ENCODE results near the gene MRPS26.
A peak's percentile ranks its signal among the peaks of the same experiment; 100 is the strongest.
"Not testable (repeated sequence)": the region's sequence is repeated elsewhere in the genome, so short reads cannot be mapped to it uniquely, and the experiment has no call there.

Gene MRPS26

DNA sequence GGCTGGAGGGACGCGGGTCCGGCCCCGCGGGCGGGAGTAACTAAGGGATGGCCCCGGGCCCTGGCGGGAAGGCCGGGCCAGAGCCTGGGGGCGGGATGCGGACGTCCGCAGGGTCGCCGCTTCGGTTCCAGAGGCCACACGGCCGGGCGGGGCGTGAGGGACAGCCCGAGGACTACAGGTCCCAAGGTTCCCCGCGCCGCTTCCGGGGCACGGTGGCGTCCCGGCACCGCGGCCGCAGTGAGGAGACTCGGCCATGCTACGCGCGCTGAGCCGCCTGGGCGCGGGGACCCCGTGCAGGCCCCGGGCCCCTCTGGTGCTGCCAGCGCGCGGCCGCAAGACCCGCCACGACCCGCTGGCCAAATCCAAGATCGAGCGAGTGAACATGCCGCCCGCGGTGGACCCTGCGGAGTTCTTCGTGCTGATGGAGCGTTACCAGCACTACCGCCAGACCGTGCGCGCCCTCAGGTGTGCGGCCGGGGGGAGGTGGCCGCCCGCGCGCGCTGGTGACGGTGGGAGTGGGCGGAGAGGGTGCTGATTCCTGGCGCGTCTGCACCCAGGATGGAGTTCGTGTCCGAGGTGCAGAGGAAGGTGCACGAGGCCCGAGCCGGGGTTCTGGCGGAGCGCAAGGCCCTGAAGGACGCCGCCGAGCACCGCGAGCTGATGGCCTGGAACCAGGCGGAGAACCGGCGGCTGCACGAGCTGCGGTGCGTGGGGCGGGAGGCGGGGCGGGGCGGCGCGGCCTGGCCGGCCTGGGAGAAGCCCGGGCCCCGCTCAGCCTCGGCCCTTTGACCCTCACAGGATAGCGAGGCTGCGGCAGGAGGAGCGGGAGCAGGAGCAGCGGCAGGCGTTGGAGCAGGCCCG lies at the start of gene MRPS26:
Gene MRPS26, plus strand, starts transcription at position 237 of the 861 bp plus-strand sequence. Its CDS starts 17 bp downstream, at position 254.
- peak; percentile 43 for DNase-seq (ENCODE audit: low read depth in 2 of 2)

DNA sequence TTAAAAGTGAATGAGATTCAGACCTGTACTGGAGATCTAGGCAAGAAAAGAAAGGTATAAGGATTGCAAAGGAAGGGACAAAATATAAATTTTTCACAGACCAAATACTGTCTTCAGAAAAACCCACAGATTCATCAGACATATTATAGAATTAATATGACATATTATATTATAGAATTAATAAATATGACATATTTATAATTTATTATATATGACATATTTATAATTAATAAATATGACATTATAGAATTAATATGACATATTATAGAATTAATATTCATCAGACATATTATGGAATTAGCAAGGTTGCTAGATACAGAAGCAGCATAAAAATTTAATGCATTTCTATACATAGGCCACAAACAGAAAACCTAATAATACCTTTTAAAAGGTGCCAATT lies 47.1 kb upstream of the MRPS26 start:
- DNase-seq (ENCODE audit: low read depth in 2 of 2) = no peak

DNA sequence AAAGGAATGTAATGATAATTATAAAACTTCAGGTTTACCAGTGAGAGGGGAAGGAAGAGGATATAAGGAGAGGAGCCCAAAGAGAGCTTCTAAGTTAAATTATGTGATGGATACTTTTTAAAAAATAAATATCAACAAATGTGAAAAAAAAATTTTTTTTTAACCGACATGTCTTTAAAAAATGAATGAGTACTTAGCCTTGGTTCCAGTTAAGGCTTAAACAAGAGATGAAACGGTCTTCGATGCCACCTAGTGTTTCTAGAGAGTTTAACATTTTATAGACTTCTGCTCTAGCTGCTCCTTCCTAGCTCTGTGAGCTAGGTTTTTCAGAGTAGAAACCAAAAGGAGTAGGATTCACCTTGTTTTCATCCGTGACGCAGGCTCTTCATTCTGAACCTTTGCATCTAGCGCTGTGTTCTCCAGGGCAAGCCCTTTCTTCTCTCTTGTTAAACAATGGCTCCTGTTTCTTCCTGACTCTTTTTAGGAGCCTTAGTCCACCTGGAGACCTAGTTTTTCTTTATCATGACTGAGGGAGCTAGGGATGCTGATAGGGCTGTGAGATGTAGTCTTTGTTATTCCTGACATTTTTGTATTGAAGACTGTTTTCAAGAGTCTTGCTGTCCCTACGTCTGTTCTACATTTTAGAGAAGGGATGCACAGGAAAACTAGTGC lies 44.9 kb upstream of the MRPS26 start:
- no peak for DNase-seq (ENCODE audit: low read depth in 2 of 2)

DNA sequence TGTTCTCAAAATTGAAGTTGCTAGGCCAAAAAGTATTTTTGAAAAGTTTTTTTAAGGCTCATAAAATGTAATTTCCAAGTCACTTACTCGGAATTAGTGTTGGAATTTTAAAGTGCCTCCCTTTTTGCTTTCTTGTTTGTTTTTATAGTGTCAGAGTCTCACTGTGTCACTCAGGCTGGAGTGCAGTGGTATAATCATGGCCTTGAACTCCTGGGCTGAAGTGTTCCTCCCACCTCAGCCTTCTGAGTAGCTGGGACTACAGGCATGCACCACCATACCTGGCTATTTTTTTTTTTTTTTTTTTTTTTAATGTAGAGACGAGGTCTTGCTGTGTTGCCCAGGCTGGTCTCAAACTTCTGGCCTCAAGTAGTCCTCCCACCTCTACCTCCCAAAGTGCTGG lies 42.4 kb upstream of the MRPS26 start:
- no peak for DNase-seq (ENCODE audit: low read depth in 2 of 2)

DNA sequence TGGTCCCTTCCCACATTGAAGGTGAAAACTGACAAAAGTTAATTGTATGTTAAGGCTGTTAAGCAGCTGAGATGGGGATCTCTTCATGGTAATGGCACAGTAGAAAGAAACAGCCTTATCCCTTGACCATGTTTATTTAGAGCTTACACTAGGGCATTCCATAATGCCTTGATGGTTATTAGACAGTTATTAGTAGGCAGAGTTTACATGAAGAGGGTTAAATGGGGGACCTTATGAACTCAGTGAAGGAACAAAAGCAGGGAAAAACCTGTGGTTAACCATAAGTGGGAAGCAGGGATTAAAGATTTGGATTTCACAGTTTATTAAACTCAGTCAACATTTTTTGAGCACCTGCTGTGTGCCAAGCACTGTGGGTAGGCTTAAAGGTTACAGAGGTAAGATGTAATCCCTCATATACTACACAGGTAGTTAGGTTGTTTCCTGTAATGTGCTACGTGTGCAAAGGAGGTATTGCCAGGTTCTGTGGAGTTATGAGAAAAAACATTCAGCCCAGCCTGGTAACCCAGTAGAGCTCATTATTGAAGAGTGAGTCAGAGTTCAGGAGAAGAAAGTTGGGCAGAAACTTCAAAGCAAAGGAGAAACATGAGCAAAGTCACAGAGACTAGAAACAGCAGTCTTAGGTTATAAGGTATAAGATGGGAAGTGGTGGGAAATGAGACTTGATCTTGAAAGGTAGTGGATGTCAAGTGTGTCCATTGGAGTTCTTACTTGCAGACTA lies 34.7 kb upstream of the MRPS26 start:
- DNase-seq (ENCODE audit: low read depth in 2 of 2) = no peak

DNA sequence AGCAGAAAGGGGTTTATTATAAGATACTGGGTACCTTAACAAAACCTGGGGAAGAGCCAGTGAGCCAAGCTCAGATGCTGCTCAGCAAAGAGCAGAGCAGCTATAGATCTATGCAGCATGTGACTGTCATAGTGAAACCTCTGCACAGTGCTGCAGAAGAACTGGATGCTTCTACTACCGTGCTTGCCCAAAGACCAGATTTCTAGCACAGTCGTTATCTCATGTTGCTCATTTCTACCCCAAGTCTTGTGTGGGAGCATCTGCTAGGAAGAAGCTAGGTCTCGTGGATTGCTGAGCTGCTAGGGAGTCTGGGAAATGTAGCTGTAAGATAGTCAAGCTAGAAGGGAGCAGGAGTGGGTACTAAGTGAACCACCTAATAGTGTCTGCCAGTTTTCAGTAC lies 34.1 kb upstream of the MRPS26 start:
- no peak for DNase-seq (ENCODE audit: low read depth in 2 of 2)

DNA sequence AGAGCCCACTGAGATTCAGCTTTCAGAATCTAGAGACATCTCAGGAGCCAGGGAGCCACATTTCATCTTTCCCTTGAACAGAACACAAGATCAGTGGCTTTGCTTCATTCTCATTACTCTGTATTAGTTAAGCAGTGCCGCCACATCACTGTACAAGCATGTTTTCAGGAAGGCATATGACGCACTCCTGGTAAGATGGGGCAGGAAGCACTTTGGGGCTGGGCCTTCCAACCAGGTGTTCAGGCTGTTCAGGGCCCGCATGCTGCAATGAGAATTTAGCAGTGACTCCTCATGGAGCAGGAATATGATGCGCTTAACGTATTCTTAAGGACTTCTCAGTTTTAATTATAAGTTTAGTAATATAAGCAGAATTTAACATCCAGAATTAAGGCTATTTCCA lies 32.1 kb upstream of the MRPS26 start:
- DNase-seq (ENCODE audit: low read depth in 2 of 2) = no peak

DNA sequence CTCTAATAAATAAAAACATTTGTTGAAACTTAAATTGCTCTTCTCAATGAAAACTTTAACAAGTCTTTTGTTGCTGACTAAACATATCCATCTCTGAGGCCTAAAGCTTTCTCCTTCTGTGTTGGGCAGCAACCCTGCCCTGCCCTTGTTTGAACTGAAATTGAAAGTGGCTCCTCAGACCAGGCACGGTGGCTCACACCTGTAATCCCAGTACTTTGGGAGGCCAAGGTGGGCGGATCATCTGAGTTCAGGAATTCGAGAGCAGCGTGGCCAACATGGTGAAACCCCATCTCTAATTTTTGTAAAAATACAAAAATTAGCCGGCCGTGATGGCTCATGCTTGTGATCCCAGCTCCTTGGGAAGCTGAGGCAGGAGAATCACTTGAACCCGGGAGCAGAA lies 31.7 kb upstream of the MRPS26 start:
- no peak for DNase-seq (ENCODE audit: low read depth in 2 of 2)

DNA sequence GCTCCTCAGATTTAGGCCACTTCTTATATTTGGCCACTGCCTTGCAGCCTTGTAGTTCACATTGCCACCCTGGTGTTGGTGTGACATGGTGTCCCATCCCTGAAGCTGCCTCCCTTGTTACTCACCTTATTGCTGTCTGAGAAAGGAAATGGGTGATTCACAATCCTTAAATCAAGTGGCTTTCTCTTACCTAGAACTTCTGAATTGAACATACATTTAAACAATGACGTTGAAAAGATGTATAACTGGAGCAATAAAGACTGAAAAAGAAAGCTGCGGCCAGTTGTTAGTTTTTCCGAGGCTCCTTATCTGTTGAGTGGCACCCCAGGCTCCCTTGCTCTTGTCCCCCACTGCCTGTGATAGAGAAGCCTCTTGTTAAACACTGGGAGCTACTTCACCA lies 31.2 kb upstream of the MRPS26 start:
- no peak for DNase-seq (ENCODE audit: low read depth in 2 of 2)

DNA sequence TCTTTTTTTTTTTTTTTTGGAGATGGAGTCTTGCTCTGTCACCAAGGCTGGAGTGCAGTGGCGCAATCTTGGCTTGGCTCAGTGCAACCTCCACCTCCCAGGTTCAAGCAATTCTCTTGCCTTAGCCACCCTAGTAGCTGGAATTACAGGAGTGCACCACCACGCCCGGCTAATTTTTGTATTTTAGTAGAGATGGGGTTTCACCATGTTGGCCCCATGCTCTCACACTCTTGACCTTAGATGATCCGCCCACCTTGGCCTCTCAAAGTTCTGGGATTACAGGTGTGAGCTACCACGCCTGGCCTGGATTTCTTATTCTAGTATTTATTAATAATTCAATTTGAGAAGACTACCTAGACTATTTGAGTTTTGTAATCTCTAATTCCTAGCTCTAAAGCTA lies 30.6 kb upstream of the MRPS26 start:
- not testable (repeated sequence) for DNase-seq (ENCODE audit: low read depth in 2 of 2)

DNA sequence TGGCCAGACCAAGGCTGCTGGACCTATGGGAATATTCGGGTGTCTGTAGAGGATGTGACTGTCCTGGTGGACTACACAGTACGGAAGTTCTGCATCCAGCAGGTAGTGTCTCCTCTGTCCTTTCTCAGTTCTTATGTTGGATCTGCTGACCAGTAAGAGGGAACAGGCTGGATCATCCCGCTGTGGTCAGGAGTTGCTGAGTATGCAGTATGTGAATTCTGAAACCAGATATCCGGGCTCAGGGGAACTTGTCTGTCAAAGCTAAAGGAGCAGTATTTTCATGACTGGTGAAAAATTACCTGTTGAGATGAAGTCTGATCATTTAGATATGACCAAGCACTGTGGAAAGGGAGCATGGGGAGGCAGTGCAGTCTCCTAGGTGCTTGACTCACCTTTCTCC lies 24.5 kb upstream of the MRPS26 start:
- no peak for DNase-seq (ENCODE audit: low read depth in 2 of 2)

DNA sequence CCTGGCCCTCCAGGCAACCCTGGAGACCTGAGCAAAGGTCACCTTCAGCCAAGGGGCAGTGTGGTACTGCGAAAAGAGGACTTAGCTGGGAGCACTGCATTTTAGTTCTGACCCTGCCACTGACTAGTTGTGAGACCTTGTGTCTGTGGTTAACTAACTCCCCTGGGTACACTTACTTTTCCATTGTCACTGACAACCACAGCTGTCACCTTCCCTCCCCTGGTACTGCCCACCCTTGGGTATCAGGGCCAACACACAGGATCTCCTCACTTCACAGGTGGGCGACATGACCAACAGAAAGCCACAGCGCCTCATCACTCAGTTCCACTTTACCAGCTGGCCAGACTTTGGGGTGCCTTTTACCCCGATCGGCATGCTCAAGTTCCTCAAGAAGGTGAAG lies 24.1 kb upstream of the MRPS26 start:
- no peak for DNase-seq (ENCODE audit: low read depth in 2 of 2)

DNA sequence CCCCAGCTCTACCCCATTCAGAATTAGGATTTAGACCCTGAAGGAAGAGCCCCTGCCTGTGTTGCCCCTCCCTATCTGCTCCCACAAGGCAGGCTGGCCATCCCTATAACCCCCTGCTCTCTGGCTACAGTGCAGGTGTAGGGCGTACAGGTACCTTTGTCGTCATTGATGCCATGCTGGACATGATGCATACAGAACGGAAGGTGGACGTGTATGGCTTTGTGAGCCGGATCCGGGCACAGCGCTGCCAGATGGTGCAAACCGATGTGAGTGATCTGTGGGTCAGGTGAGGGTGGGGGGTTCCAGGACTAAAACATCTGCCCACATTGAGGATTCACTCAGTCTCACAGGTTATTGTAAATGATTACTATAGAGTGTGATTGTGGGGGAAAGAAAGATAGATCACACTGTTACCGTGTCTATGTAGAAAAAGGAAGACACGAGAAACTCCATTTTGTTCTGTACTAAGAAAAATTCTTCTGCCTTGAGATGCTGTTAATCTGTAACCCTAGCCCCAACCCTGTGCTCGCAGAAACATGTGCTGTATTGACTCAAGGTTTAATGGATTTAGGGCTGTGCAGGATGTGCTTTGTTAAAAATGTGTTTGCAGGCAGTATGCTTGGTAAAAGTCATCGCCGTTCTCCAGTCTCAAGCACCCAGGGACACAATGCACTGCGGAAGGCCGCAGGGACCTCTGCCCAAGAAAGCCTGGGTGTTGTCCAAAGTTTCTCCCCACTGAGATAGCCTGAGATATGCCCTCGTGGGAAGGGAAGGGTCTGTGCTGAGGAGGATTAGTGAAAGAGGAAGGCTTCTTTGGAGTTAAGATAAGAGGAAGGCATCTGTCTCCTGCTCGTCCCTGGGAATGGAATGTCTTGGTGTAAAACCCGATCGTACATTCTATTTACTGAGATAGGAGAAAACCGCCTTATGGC lies 23.0 kb upstream of the MRPS26 start:
- not testable (repeated sequence) for DNase-seq (ENCODE audit: low read depth in 2 of 2)

DNA sequence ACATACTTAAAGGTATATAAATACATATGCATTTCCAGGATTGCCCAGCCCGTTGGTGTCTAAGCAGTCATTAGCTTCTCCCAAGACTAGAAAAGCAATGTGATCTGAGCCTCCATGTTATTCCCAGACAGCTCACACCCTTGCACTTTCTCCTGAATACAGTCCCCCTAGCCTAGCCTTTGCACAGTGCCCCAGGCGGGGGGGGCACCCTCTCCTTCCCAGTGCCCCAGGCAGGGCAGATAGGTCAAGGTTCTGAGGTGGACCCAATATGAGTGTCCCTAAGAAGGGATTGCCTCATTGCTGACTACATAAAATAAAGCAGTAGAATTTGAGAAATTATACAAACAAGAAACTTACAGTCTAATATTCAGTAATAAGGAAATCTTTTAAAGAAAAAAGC lies 17.9 kb upstream of the MRPS26 start:
- DNase-seq (ENCODE audit: low read depth in 2 of 2) = no peak

DNA sequence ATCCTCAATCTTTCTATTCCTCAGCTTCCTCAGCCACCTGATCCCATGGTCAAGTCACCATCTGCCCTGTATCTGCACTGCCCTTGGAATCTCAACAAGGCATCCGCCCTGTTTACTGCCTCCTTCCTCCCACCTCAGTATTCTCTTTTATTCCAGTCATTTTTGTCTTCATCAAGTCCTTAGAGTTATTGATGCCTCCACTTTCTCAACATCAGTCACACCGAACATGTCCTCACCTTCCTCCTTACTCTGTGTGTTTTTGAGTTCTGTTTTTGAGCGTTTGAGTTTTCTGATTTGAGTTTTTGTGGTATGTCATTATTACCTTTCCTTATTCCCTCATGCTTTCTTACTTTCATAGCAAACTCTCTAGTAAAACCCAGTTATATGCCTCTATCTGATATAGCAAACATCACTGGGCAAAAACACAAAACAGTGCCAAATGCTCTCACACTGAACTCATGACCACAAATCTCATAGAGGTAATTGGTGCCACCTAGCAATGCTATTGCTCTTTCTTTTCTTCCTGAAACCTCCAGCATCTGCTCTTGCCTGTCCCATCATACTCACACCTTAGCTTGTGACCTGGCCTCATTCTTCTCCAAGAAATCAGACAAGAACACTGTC lies 14.2 kb upstream of the MRPS26 start:
- DNase-seq (ENCODE audit: low read depth in 2 of 2) = no peak

DNA sequence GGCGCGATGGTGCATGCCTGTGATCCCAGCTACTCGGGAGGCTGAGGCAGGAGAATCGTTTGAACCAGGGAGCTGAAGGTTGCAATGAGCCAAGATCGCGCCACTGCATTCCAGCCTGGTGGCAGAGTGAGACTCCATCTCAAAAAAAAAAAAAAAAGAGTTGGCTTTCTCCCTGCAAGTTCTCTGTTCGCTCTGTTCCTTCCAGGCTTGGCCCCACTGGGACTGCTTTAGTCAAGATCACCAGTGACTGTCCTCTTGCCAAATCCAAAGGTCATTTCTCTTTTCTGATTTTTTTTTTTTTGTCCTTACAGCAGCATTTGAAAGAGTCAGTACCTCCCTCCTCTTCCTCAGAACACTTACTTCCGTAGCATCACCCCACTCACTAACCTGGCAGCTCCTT lies 13.2 kb upstream of the MRPS26 start:
- DNase-seq (ENCODE audit: low read depth in 2 of 2) = no peak

DNA sequence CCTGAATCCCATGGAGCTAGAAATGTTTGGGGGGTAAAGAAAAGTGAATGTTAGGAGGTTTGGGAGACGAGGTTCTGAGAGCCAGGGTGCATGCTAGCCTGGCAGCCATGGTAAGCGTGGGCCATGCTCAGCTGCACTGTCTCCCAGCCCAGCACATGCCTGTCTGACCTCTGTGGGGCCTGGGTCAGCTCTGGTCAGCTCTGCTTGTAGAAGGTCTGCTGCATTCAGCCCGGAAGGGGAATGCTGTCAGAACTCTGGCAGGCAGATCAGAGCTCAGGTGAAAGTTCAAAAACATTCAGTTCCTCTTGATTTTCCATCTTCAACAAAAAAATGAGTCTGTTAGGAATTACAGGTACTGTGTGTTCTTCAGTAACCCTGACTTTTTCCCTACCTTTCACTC lies 8.2 kb upstream of the MRPS26 start:
- DNase-seq (ENCODE audit: low read depth in 2 of 2) = no peak

DNA sequence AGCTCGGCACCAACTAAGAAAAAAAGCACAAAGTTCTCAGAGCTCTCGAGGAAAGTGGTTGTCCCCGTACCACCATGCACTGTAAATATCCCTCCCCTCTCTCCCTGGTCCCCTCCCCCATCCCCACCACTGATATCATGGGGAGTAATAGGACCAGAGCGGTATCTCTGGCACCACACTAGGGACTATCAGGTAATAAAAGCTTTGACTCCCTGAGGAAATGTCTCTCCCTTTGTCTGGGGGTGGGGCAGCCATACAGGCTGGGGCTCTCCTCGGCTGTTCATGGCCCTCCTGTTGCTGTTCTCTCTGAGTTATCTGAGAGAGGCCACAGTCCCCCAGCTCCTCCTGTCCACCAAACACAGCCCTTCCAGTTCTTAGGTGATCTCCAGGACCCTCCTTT lies 7.4 kb upstream of the MRPS26 start:
- no peak for DNase-seq (ENCODE audit: low read depth in 2 of 2)

DNA sequence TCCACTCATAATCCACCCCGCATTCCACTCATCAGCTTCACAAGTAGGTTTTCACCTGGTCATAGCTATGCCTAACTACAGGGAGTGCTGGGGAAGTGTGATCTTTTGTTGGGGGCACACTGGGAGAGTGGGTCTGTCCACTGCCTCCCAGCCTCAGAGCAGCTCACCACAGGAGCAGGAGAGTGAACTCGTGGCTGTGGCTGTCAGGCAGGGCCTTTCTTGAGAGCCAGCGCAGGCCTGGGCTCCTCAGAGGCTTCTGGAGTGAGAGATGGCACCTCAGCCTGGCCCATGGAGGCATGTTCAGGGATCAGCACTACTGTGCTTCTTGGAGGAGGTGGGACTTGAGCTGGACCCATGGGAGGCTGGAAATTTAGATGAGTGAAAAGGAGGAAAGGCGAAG lies 6.4 kb upstream of the MRPS26 start:
- no peak for DNase-seq (ENCODE audit: low read depth in 2 of 2)

DNA sequence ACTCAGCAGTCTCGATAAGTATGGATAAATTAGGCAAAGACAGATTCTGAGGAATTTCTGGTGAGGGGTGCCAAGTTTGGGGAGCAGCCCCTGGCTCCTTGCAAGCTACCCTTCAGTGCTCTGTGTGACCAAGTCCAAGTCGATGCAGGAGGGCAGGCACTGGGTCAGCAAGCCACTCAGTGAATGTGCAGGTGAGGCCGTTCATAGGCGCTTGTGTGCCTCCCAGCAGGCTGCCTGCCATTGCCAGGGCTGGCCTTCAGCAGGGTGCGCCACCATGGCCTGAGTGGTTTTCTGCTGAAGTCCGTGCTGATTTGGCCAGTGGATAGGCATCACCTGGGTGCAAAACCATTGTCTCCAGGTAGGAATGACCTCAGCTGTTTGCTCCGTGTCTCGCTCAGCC lies 5.8 kb upstream of the MRPS26 start:
- DNase-seq (ENCODE audit: low read depth in 2 of 2) = no peak

DNA sequence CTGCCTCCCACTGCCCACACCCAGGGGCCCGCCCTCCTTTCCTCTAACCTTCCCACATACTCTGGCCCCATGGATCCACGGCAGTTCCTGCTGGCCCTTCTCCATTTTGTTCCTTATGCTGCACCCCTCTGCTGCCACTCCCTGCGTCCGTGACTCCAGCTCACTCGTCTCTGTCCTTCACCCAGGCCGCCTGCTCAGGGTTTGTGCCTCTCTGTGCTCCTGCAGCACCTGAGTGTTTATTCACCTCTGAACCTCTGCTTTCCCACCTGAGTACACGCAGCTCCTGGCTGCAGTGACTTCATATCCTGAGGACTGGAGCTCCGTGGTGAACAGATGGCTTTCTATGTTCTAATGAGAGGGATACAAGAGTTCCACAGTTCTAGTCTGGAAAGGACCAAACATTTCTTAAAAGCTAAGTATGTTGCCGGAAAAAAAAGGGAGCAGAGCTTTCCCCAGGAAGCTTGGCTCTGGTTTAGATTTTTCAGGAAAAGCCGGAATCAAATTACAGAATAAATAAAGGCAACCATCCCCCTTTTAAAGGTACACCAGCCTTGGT lies 3.9 kb upstream of the MRPS26 start:
- DNase-seq (ENCODE audit: low read depth in 2 of 2) = no peak
